SU-DHL-6 (cell line): ENCODE measurements around the gene CNTNAP5.

ENCODE experiments used
- EZH2phosphoT487 ChIP-seq: fragments of 200-600 bp; sonication (generic), shearing (Covaris generic); conservative IDR thresholded peaks from 2 replicates; pipeline ENCODE4 v1.6.1; 2018; ENCODE audit warnings: mild to moderate bottlenecking, antibody characterized with exemption, low read length, moderate library complexity, mixed read lengths
- TF ChIP-seq, protein P1 (sequence below): fragments of 200-600 bp; sonication (generic); IDR thresholded peaks from one replicate; pipeline ENCODE4 v1.5.1; 2017; ENCODE audit warnings: antibody characterized with exemption, mild to moderate bottlenecking, low read length, moderate library complexity; ENCODE audit not compliant: insufficient read depth, poor library complexity, severe bottlenecking

DNA sequence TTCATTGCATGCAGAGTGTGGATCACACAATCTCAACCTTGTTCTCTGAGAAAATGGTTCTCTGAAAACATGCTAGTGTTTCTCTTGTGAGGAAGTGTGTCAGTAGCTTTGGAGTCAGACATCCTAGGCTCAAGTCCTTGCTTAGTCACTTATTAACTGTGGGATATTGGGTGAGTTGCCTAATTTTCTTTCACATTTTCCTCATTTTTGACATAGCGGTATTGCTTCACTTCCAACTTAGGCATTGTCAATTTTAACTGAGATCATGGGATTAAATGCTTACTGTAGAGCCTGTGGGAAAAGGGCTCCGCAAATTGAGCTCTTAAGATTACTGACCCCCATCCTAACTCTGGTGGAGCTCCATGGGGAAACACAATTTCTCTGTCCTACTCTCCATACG, 622.2 kb downstream of the CNTNAP5 start:
- TF ChIP-seq, protein P1, sequence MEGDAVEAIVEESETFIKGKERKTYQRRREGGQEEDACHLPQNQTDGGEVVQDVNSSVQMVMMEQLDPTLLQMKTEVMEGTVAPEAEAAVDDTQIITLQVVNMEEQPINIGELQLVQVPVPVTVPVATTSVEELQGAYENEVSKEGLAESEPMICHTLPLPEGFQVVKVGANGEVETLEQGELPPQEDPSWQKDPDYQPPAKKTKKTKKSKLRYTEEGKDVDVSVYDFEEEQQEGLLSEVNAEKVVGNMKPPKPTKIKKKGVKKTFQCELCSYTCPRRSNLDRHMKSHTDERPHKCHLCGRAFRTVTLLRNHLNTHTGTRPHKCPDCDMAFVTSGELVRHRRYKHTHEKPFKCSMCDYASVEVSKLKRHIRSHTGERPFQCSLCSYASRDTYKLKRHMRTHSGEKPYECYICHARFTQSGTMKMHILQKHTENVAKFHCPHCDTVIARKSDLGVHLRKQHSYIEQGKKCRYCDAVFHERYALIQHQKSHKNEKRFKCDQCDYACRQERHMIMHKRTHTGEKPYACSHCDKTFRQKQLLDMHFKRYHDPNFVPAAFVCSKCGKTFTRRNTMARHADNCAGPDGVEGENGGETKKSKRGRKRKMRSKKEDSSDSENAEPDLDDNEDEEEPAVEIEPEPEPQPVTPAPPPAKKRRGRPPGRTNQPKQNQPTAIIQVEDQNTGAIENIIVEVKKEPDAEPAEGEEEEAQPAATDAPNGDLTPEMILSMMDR = no peak
- no peak for TF ChIP-seq EZH2phosphoT487
